Stimulated activated naive CD8-positive, alpha-beta T cell treated with anti-CD3 and anti-CD28 coated beads, Interleukin-15, Interleukin-2, amounts not matched to agents 100 ng/mL and 50 ng/mL, for 24 hours (primary cell): ENCODE results near the gene IQUB.
"Not testable (repeated sequence)": the region's sequence is repeated elsewhere in the genome, so short reads cannot be mapped to it uniquely, and the experiment has no call there.

Source experiments
- H3K27ac Mint-ChIP-seq: one replicate; pipeline ENCODE4 v1.8.0; 2021; ENCODE audit warnings: mild to moderate bottlenecking, mixed read lengths
- H3K27me3 Mint-ChIP-seq: one replicate; pipeline ENCODE4 v1.8.0; 2021; ENCODE audit warnings: mixed read lengths
- H3K36me3 Mint-ChIP-seq: one replicate; pipeline ENCODE4 v1.8.0; 2021; ENCODE audit warnings: low read depth, mixed read lengths
- H3K4me1 Mint-ChIP-seq: one replicate; pipeline ENCODE4 v1.8.0; 2021; ENCODE audit warnings: low read depth, mixed read lengths
- H3K4me3 Mint-ChIP-seq: one replicate; pipeline ENCODE4 v1.8.0; 2021; ENCODE audit warnings: mild to moderate bottlenecking, mixed read lengths
- H3K9me3 Mint-ChIP-seq: one replicate; pipeline ENCODE4 v1.8.0; 2021; ENCODE audit warnings: mixed read lengths

The IQUB gene

GRCh38 chr7:123433665-123434064, 100.7 kb downstream of the IQUB start:
- Mint-ChIP-seq H3K9me3 (no peaks in the 10 kb centered on the region), H3K4me3 (no peak overlapping the region), H3K36me3 (no peaks in the 10 kb centered on the region), H3K27ac (no peak overlapping the region), H3K27me3 (no peaks in the 10 kb centered on the region), H3K4me1 (no peaks in the 10 kb centered on the region)

GRCh38 chr7:123432601-123433000, 101.8 kb downstream of the IQUB start:
- Mint-ChIP-seq H3K27me3 (no peaks in the 10 kb centered on the region), H3K4me1 (no peaks in the 10 kb centered on the region), H3K36me3 (no peaks in the 10 kb centered on the region), H3K9me3 (no peaks in the 10 kb centered on the region), H3K4me3 (no peak overlapping the region), H3K27ac (no peak overlapping the region)

GRCh38 chr7:123431075-123431614, 103.2 kb downstream of the IQUB start:
- H3K27me3 Mint-ChIP-seq: no peaks in the 10 kb centered on the region
- H3K4me1 Mint-ChIP-seq: no peaks in the 10 kb centered on the region
- H3K36me3 Mint-ChIP-seq: no peaks in the 10 kb centered on the region
- no peaks in the 10 kb centered on the region for H3K9me3 Mint-ChIP-seq
- no peak overlapping the region for H3K4me3 Mint-ChIP-seq
- no peak overlapping the region for H3K27ac Mint-ChIP-seq

- H3K27ac Mint-ChIP-seq: no peak overlapping the region
- H3K9me3 Mint-ChIP-seq: peaks cover 8% of the 10 kb centered on the region
- no peaks in the 10 kb centered on the region for H3K27me3 Mint-ChIP-seq
- H3K4me3 Mint-ChIP-seq: no peak overlapping the region
- no peaks in the 10 kb centered on the region for H3K36me3 Mint-ChIP-seq
- H3K4me1 Mint-ChIP-seq: no peaks in the 10 kb centered on the region
Measured at GRCh38 chr7:123425246-123425645, 109.1 kb downstream of the IQUB start.

- no peaks in the 10 kb centered on the region for H3K27me3 Mint-ChIP-seq
- H3K4me1 Mint-ChIP-seq: no peaks in the 10 kb centered on the region
- no peaks in the 10 kb centered on the region for H3K36me3 Mint-ChIP-seq
- H3K27ac Mint-ChIP-seq: no peak overlapping the region
- H3K4me3 Mint-ChIP-seq: no peak overlapping the region
- H3K9me3 Mint-ChIP-seq: peaks cover 8% of the 10 kb centered on the region
Measured at GRCh38 chr7:123424463-123424862, 109.9 kb downstream of the IQUB start.

- no peaks in the 10 kb centered on the region for H3K4me1 Mint-ChIP-seq
- H3K4me3 Mint-ChIP-seq: no peak overlapping the region
- H3K27ac Mint-ChIP-seq: no peak overlapping the region
- H3K36me3 Mint-ChIP-seq: no peaks in the 10 kb centered on the region
- no peaks in the 10 kb centered on the region for H3K27me3 Mint-ChIP-seq
- H3K9me3 Mint-ChIP-seq: peaks cover 8% of the 10 kb centered on the region
Measured at GRCh38 chr7:123423622-123424021, 110.8 kb downstream of the IQUB start.

GRCh38 chr7:123417580-123417979, 116.8 kb downstream of the IQUB start:
- Mint-ChIP-seq H3K4me3 (no peak overlapping the region), H3K36me3 (no peaks in the 10 kb centered on the region), H3K27me3 (no peaks in the 10 kb centered on the region), H3K4me1 (no peaks in the 10 kb centered on the region), H3K9me3 (peaks cover 13% of the 10 kb centered on the region), H3K27ac (no peak overlapping the region)

GRCh38 chr7:123415625-123416024, 118.8 kb downstream of the IQUB start:
- Mint-ChIP-seq H3K36me3 (no peaks in the 10 kb centered on the region), H3K27me3 (no peaks in the 10 kb centered on the region), H3K27ac (no peak overlapping the region), H3K4me3 (no peak overlapping the region), H3K4me1 (no peaks in the 10 kb centered on the region), H3K9me3 (peaks cover 13% of the 10 kb centered on the region)

- Mint-ChIP-seq H3K4me3 (no peak overlapping the region), H3K27ac (no peak overlapping the region)
Measured at GRCh38 chr7:123410273-123410904, 124.0 kb downstream of the IQUB start.

GRCh38 chr7:123407951-123408350, 126.4 kb downstream of the IQUB start:
- not testable (repeated sequence) for H3K9me3 Mint-ChIP-seq, H3K4me3 Mint-ChIP-seq, H3K27ac Mint-ChIP-seq, H3K36me3 Mint-ChIP-seq, H3K27me3 Mint-ChIP-seq, H3K4me1 Mint-ChIP-seq

More at GRCh38 chr7:123410273-123410904, 124.0 kb downstream of the IQUB start:
- Mint-ChIP-seq H3K36me3 (no peaks in the 10 kb centered on the region), H3K9me3 (peaks cover 3% of the 10 kb centered on the region), H3K27me3 (no peaks in the 10 kb centered on the region), H3K4me1 (no peaks in the 10 kb centered on the region)
